ENCODE measurements around the gene RIC3. TPM values are rescaled to one million over a fixed set of nuclear protein-coding genes. Genes with fewer than 3 reads are reported as not detected.

The RIC3 gene
- total RNA-seq, 1 experiment from 2014 or later = not detected

GRCh38 chr11:8060146-8060719 lies 108.6 kb downstream of the RIC3 start:
- Histone ChIP-seq H3K36me3 (ENCODE audit: control insufficient read depth in 1 of 2, insufficient read depth in 2 of 2, low read length in 2 of 2) (no peaks in the 10 kb centered on the region), H2AFZ (ENCODE audit: low read depth, low read length, poor library complexity, severe bottlenecking) (no peak overlapping the region), H3K27ac (ENCODE audit: low read depth, low read length) (no peak overlapping the region), H3K79me2 (ENCODE audit: insufficient read depth, low read length) (no peaks in the 10 kb centered on the region), H3K9me2 (ENCODE audit: insufficient read depth) (no peaks in the 10 kb centered on the region), H3K4me3 (replicated peaks in 1 of 2; ENCODE audit: low read depth in 1 of 2, low read length in 2 of 2) (no peak overlapping the region), H3K4me1 (ENCODE audit: control insufficient read depth in 1 of 2, insufficient read depth in 2 of 2, low read length in 2 of 2) (no peaks in the 10 kb centered on the region), H4K20me1 (ENCODE audit: insufficient read depth) (no peaks in the 10 kb centered on the region), H3K27me3 (ENCODE audit: insufficient read depth, low read length) (no peaks in the 10 kb centered on the region), H3K9me3 (ENCODE audit: control insufficient read depth in 1 of 2, insufficient read depth in 1 of 2, low read depth in 1 of 2, low read length in 2 of 2) (no peaks in the 10 kb centered on the region), H3K4me2 (ENCODE audit: low read length) (no peak overlapping the region), H3K9ac (ENCODE audit: low read length) (no peak overlapping the region)
- no peak for TF ChIP-seq SRF (IDR thresholded peaks at IDR 0.05; ENCODE audit: low read depth)
- no peak for TF ChIP-seq ELF1 (IDR thresholded peaks at IDR 0.05; ENCODE audit: borderline replicate concordance, low read depth)
- TF ChIP-seq SIN3A (IDR thresholded peaks at IDR 0.05; ENCODE audit: low read depth) = no peak
- no peak for TF ChIP-seq YY1 (IDR thresholded peaks at IDR 0.05; ENCODE audit: extremely low read depth, insufficient replicate concordance, low read depth, low read length)
- no peak for TF ChIP-seq EZH2 (IDR thresholded peaks at IDR 0.05)
- intact Hi-C loops (cut with micrococcal nuclease) = no loop called here
- POLR2A ChIA-PET = no interaction called here
- DNase-seq (ENCODE audit: low read depth, low spot score) (no peak), ATAC-seq (no peak)
- CTCF ChIA-PET = interaction anchor here (0.5 kb wide), 1 partner anchor 42 kb away, joined by 4 read pairs; no protein-coding TSS in a partner anchor
- BruUV-seq (replicated peaks) = no TSS peak
- RAD21 ChIA-PET (ENCODE audit: low non-redundant PET in 1 of 2, low total read pairs in 2 of 2, uncharacterized antibody in 2 of 2, unreplicated experiment in 2 of 2) = no interaction called here

GRCh38 chr11:8059571-8060011 lies 109.2 kb downstream of the RIC3 start:
- Histone ChIP-seq H3K9ac (ENCODE audit: low read length) (no peak overlapping the region), H3K9me3 (ENCODE audit: control insufficient read depth in 1 of 2, insufficient read depth in 1 of 2, low read depth in 1 of 2, low read length in 2 of 2) (no peaks in the 10 kb centered on the region), H3K4me1 (ENCODE audit: control insufficient read depth in 1 of 2, insufficient read depth in 2 of 2, low read length in 2 of 2) (no peaks in the 10 kb centered on the region), H2AFZ (ENCODE audit: low read depth, low read length, poor library complexity, severe bottlenecking) (no peak overlapping the region), H3K36me3 (ENCODE audit: control insufficient read depth in 1 of 2, insufficient read depth in 2 of 2, low read length in 2 of 2) (no peaks in the 10 kb centered on the region), H3K9me2 (ENCODE audit: insufficient read depth) (no peaks in the 10 kb centered on the region), H3K79me2 (ENCODE audit: insufficient read depth, low read length) (no peaks in the 10 kb centered on the region), H3K27me3 (ENCODE audit: insufficient read depth, low read length) (no peaks in the 10 kb centered on the region), H3K4me3 (replicated peaks in 1 of 2; ENCODE audit: low read depth in 1 of 2, low read length in 2 of 2) (no peak overlapping the region), H3K27ac (ENCODE audit: low read depth, low read length) (no peak overlapping the region), H4K20me1 (ENCODE audit: insufficient read depth) (no peaks in the 10 kb centered on the region), H3K4me2 (ENCODE audit: low read length) (no peak overlapping the region)
- intact Hi-C loops (cut with micrococcal nuclease) = no loop called here
- RAD21 ChIA-PET (ENCODE audit: low non-redundant PET in 1 of 2, low total read pairs in 2 of 2, uncharacterized antibody in 2 of 2, unreplicated experiment in 2 of 2) = no interaction called here
- no peak for TF ChIP-seq MAX (IDR thresholded peaks at IDR 0.05)
- no peak for TF ChIP-seq ELF1 (IDR thresholded peaks at IDR 0.05; ENCODE audit: borderline replicate concordance, low read depth)
- TF ChIP-seq CEBPB (IDR thresholded peaks at IDR 0.05; ENCODE audit: low read depth) = no peak
- TF ChIP-seq RAD21 (IDR thresholded peaks at IDR 0.05; ENCODE audit: low read depth) = no peak
- TF ChIP-seq SP1 (IDR thresholded peaks at IDR 0.05; ENCODE audit: low read depth) = no peak
- TF ChIP-seq TCF7L2 (IDR thresholded peaks at IDR 0.05; ENCODE audit: borderline replicate concordance, extremely low read depth, insufficient read depth, insufficient read length) = no peak
- CTCF ChIA-PET = no interaction called here
- ATAC-seq = no peak
- POLR2A ChIA-PET = no interaction called here
- BruUV-seq (replicated peaks) = no TSS peak
- DNase-seq (ENCODE audit: low read depth, low spot score) = no peak
